T follicular helper cell (primary cell): ENCODE measurements around the gene ATP6V1E1.
"Not testable (repeated sequence)": the region's sequence is repeated elsewhere in the genome, so short reads cannot be mapped to it uniquely, and the experiment has no call there.

ENCODE experiments used
- DNase-seq: peaks from one replicate; pipeline ENCODE4 v3.0.0-alpha.2; 2020; ENCODE audit warnings: low read depth
- total RNA-seq, 2 experiments: gene quantifications; one replicate each; lab custom pipeline; 2026; lab: John Stamatoyannopoulos, UW

Gene ATP6V1E1
- 85.7 to 120 reads per million in 2 experiments for total RNA-seq

GRCh38 chr22:17628406-17629172, at the start of gene ATP6V1E1:
ATP6V1E1 (minus strand) TSS chr22:17628749; CDS start chr22:17628635, 114 bp downstream.
- peak; percentile 93 for DNase-seq

DNA sequence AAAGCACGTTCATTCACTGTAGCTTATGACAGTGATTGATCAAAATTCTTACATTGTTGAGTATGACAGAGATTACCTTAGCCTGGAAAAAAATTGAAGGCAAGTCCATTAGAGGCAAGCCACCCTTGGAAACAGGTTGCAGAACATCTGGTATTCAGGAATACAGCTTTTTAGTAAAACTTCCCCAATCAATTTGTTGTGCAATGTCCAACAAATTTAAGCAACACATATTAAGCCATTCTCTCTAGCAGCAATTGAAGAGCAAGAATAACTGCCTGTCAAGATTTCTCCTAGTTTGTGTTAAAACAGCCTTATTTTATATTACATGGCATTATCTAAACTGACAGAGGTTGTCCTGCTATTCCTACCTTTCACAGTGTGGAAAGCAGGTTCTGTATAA, 47.0 kb upstream of the ATP6V1E1 start:
- DNase-seq: no peak

DNA sequence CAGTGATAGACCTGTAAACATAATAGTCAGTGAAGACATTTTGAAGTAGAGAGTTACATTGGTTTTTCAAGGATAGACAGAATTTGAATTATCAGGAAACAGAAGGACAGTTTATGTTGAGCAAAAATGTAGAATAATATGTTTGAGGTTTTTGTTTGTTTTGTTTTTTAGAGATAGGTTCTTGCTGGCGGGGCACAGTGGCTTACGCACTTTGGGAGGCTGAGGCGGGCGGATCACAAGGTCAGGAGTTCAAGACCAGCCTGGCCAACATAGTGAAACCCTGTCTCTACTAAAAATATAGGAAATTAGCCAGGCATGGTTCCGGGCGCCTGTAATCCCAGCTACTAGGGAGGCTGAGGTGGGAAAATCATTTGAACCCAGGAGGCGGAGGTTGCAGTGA, 45.6 kb upstream of the ATP6V1E1 start:
- no peak for DNase-seq

GRCh38 chr22:17672417-17672991, 44.0 kb upstream of the ATP6V1E1 start:
- no peak for DNase-seq

- DNase-seq: not testable (repeated sequence)
These were observed 43.1 kb upstream of the ATP6V1E1 start for GRCh38 chr22:17671521-17672092.

DNA sequence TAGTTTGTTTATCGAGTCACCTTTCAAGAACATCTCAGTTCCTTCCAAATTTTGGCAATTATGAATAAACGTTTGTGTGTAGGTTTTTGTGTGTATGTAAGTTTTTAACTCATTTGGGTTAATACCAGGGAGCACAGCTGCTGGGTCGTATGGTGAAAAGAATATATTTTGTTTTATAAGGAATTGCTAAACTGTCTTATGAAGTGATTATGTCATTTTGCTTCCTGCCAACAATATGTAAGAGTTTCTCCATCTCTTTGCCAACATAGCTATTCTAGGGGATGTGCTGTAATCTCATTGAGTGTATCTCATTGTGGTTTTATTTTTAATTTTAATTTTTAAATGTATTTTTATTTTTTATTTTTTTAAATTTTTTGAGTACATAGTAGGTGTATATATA, 37.3 kb upstream of the ATP6V1E1 start:
- DNase-seq: no peak

GRCh38 chr22:17665248-17665647, 36.7 kb upstream of the ATP6V1E1 start:
- no peak for DNase-seq

DNA sequence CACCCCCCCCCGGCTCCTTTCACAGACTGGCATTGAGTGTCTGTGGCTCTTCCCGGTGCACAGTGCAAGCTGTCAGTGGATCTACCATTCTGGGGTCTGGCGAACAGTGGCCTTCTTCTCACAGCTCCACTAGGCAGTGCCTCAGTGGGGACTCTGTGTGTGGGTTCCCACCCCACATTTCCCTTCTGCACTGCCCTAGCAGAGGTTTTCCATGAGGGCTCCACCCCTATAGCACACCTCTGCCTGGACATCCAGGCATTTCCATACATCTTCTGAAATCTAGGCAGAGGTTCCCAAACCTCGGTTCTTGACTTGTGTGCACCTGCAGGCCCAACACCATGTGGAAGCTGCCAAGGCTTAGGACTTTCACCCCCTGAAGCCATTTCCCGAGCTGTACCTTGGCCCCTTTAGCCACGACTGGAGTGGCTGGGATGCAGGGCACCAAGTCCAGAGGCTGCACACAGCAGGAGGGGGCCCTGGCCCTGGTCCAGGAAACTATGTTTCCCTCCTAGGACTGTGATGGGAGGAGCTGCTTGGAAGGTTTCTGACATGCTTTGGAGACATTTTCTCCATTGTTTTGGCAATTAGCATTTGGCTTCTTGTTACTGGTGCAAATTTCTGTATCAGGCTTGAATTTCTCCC, 36.0 kb upstream of the ATP6V1E1 start:
- DNase-seq: no peak

GRCh38 chr22:17656870-17657395, 28.4 kb upstream of the ATP6V1E1 start:
- DNase-seq: no peak

DNA sequence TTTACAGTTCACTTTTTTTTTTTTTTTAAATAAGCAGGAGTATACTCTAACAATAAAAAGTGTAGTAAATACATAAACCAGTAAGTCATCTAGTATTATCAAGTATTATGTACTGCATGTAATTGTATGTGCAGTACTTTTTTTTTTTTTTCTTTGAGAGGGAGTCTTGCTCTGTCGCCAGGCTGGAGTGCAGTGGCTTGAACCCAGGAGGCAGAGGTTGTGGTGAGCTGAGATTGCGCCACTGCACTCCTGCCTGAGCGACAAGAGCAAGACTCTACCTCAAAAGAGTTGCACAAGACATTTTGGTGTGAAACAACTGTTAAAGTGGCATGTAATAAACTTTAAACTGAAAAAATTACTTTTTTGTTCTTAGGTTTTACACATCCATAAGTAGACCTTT, 26.7 kb upstream of the ATP6V1E1 start:
- no peak for DNase-seq

DNA sequence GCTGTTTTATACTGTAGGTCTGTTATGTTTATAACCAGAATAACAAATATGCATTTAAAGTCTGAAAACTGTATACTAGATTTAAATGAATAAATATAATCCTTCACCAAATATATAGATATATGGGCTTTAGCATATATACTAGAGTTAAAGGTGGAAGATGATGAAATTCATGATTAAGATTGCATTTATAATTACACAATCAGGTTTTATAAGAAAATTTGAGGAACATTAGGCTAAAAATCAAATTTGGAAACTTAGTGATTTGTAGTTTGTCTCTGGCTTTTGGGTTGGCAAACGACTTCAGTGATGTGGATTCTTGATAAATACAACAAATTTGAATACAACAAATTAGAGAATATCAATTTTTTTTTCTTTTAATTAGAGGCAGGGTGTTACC, 20.0 kb upstream of the ATP6V1E1 start:
- no peak for DNase-seq

DNA sequence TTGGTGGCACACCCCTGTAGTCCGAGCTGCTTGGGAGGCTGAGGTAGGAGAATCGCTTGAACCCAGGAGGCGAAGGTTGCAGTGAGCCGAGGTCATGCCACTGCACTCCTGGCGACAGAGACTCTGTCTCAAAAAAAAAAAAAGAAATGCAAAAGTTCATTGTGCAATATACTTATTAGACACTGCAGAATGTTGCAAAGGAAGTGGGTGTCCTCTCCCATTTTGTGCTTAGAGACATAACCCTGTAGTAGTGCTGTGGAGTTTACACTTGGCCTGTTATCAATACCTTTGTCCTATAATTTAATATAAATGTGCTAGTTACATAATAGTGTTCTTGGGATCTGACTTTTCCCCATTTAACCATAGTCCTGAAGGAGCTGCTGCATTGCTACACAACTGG, 19.4 kb upstream of the ATP6V1E1 start:
- no peak for DNase-seq

- DNase-seq: no peak
These were observed 18.9 kb upstream of the ATP6V1E1 start for GRCh38 chr22:17647452-17647851.

GRCh38 chr22:17642357-17642756, 13.8 kb upstream of the ATP6V1E1 start:
- not testable (repeated sequence) for DNase-seq

DNA sequence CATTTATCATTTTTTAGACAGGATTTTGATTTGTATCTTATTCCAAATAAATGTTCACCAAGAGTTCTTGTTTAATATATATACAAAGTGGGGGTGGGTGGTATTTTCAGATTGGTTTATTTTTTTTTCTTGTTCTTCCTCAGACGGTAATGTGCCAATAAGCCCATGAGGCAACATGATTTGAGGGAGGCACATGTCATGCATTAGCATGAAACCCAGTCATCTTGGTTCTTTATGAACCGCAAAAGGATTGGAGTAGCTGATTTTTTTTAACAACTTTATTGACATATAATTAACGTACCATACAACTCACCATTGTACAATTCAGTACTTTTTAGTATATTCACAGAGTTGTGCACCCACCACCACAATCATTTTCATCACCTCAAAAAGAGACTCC, 12.7 kb upstream of the ATP6V1E1 start:
- DNase-seq: no peak

DNA sequence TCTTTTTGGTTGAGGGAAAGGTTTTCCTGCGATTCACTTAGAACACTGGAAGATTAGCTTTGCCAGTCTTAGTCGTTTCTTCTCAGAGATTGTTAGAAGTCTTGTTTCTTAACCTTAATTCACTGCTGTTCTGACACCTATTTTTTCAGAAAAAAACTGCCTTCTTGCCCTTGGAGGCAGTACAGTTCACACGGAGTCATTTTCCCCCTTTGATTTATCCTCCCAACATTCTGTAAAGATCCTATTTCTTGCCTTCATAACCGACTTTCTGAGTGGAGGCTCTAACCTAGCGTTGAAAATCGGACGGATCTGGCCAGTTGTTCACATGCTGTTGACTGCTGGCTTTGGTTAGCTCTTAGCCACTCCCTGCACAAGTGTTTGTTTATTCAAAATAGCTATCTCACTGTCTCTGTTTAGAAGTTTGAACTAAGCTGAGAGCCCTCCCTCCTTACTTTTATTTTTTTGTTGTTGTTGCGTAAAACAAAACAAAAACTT, 10.7 kb upstream of the ATP6V1E1 start:
- no peak for DNase-seq

- DNase-seq: peak; percentile 81
These were observed 10.1 kb upstream of the ATP6V1E1 start, which contains the start of gene BCL2L13 for GRCh38 chr22:17638432-17639246. BCL2L13 (plus strand) TSS chr22:17638757; CDS start chr22:17655712, 16,955 bp downstream.

GRCh38 chr22:17638182-17638431, 9.6 kb upstream of the ATP6V1E1 start:
- no peak for DNase-seq

- DNase-seq: no peak
These were observed 9.1 kb upstream of the ATP6V1E1 start for GRCh38 chr22:17637490-17638181.

DNA sequence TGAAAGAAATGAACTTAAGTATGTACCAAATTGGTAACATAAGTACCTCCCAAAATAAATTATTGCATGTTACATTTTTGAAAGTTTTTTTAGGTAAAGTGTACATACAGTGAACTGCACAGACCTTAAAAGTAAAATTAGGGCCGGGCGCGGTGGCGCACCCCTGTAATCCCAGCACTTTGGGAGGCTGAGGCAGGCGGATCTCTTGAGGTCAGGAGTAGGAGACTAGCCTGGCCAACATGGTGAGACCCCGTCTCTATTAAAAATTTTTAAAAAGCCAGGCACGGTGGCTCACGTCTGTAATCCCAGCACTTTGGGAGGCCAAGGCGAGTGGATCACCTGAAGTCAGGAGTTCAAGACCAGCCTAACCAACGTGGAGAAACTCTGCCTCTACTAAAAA, 8.3 kb upstream of the ATP6V1E1 start:
- not testable (repeated sequence) for DNase-seq

DNA sequence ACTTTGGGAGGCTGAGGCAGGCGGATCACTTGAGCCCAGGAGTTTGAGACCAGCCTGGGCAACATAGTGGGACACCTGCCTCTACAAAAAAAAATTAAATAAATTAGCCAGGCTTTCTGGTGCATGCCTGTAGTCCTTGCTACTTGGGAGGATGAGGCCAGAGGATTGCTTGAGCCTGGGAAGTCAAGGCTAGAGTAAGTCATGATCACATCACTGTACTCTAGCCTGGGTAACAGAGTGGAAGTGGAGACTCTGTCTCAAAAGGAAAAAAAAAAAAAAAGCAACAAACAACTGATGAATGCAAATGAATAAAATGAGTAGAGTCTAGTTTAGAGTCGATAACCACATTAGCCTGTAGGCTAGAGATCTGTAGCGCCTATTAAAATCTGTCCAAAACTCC, 6.1 kb upstream of the ATP6V1E1 start:
- no peak for DNase-seq
